OCI-LY3 (cell line): ENCODE measurements around the gene WDR37.

Experiments used
- H2AFZ ChIP-seq: fragments of 200-600, 300-600 bp; shearing (Covaris generic); 2 replicates; pipeline ENCODE4 v1.6.0; 2014; ENCODE audit warnings: antibody characterized with exemption, low read depth, low read length
- H3K27ac ChIP-seq: fragments of 200-600, 300-600 bp; sonication (generic); 2 replicates; pipeline ENCODE4 v1.5.1; 2014; ENCODE audit warnings: mild to moderate bottlenecking, low read length, moderate library complexity, mixed read lengths
- H3K27me3 ChIP-seq: fragments of 200-600, 300-600 bp; sonication (generic); 2 replicates; pipeline ENCODE4 v1.6.1; 2014; ENCODE audit warnings: low read depth, low read length, mixed read lengths
- H3K36me3 ChIP-seq: fragments of 200-600, 300-600 bp; sonication (generic); replicated peaks from 2 replicates; pipeline ENCODE3; 2014; ENCODE audit warnings: low read depth, low read length, mixed read lengths
- H3K4me1 ChIP-seq: fragments of 300-600, 200-600 bp; sonication (generic); 2 replicates; pipeline ENCODE4 v1.6.1; 2014; ENCODE audit warnings: low read length, mixed read lengths
- H3K4me2 ChIP-seq: fragments of 200-600, 300-600 bp; sonication (generic); 2 replicates; pipeline ENCODE4 v1.6.1; 2014; ENCODE audit warnings: low read length, mixed read lengths
- H3K4me3 ChIP-seq: fragments of 300-600, 200-600 bp; sonication (generic); 2 replicates; pipeline ENCODE4 v1.5.1; 2014; ENCODE audit warnings: antibody characterized with exemption, mild to moderate bottlenecking, low read length, moderate library complexity
- H3K79me2 ChIP-seq: fragments of 300-600, 200-600 bp; shearing (Covaris generic); 2 replicates; pipeline ENCODE4 v1.6.1; 2014; ENCODE audit warnings: mild to moderate bottlenecking, low read length, mixed read lengths
- H3K9ac ChIP-seq: fragments of 300-600, 200-600 bp; shearing (Covaris generic); 2 replicates; pipeline ENCODE4 v1.6.0; 2014; ENCODE audit warnings: mild to moderate bottlenecking, low read length, moderate library complexity
- H3K9me3 ChIP-seq: fragments of 200-600, 300-600 bp; shearing (Covaris generic); 2 replicates; pipeline ENCODE4 v1.6.1; 2014; ENCODE audit warnings: low read length, mixed read lengths; ENCODE audit not compliant: insufficient read depth
- H4K20me1 ChIP-seq: fragments of 200-600, 300-600 bp; sonication (generic); 2 replicates; pipeline ENCODE4 v1.6.1; 2016; ENCODE audit warnings: low read length, mixed read lengths; ENCODE audit not compliant: insufficient read depth
- EZH2phosphoT487 ChIP-seq: fragments of 200-600 bp; shearing (Covaris generic); IDR thresholded peaks from 2 replicates; pipeline ENCODE4 v1.6.1; 2018; ENCODE audit warnings: antibody characterized with exemption, mixed run types, low read depth
- TF ChIP-seq, protein P1 (sequence below): fragments of 200-600, 300-600 bp; sonication (generic); IDR thresholded peaks from 2 replicates; pipeline ENCODE4 v1.5.1; 2014; ENCODE audit warnings: antibody characterized with exemption, low read length, low read depth

WDR37 gene

DNA sequence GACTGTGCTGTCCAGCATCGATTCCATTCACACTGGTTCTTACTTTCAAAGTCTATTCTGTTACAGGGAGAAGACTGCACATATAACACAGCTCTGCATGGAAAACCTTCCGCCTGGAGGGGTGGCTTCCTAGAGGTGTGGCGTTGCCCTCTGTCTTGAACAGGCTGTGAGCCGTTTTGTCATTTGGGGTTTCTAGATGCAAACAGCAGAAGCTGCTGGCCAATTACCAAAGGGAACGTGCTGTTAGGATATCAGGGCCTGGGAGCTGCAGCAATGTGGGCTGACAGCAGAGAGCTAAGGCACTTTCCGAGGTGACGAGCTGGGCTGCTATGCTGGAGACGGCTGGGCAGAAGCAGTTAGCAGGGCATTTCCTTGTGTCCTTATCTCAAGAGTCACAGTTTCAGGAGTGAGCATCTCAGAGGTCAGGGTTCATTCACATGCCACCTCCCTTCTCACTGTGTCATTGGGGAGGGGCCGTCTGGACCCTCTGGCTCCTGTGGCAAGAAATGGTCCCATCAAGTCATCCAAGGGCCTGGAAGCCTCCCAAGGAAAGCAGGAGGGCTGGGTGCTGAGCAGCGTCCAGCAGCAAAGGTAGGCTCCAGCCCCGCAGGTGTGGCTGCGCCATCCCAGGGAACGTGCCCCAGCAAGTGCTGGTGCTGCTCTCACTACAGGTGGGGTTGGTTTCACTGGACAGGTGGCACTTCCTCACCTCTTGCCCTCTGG, 106.5 kb downstream of the WDR37 start:
- Histone ChIP-seq H3K4me2 (no peak overlapping the region), H3K79me2 (no peaks in the 10 kb centered on the region), H3K36me3 (no peaks in the 10 kb centered on the region), H3K27me3 (0 out of 2 replicates have a peak, but pooled peaks cover 8% of the 10 kb centered on the region), H2AFZ (no peak overlapping the region), H3K27ac (no peak overlapping the region), H3K4me3 (no peak overlapping the region), H4K20me1 (no peaks in the 10 kb centered on the region), H3K9me3 (no peaks in the 10 kb centered on the region), H3K9ac (no peak overlapping the region), H3K4me1 (peaks cover 12% of the 10 kb centered on the region)
- TF ChIP-seq EZH2phosphoT487 = no peak
- TF ChIP-seq, protein P1, sequence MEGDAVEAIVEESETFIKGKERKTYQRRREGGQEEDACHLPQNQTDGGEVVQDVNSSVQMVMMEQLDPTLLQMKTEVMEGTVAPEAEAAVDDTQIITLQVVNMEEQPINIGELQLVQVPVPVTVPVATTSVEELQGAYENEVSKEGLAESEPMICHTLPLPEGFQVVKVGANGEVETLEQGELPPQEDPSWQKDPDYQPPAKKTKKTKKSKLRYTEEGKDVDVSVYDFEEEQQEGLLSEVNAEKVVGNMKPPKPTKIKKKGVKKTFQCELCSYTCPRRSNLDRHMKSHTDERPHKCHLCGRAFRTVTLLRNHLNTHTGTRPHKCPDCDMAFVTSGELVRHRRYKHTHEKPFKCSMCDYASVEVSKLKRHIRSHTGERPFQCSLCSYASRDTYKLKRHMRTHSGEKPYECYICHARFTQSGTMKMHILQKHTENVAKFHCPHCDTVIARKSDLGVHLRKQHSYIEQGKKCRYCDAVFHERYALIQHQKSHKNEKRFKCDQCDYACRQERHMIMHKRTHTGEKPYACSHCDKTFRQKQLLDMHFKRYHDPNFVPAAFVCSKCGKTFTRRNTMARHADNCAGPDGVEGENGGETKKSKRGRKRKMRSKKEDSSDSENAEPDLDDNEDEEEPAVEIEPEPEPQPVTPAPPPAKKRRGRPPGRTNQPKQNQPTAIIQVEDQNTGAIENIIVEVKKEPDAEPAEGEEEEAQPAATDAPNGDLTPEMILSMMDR = no peak

DNA sequence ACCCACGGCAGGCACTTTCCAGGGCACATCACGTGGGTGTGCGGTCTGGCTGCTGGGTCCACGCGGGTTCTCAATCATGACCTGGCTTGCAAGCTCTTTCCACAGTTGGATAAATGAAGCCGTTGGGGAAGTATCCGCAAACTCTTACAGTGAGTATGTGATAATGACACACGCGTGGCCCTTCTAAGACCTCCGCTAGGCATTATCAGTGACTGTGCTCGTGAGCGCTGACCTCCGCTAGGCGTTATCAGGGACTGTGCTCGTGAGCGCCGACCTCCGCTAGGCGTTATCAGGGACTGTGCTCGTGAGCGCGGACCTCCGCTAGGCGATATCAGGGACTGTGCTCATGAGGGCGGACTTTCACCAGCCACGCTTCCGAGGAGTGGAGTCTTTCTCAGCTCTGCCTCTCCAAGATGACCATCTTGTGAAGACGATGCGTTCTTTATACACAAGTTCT, 107.0 kb downstream of the WDR37 start:
- Histone ChIP-seq H3K9me3 (no peaks in the 10 kb centered on the region), H4K20me1 (no peaks in the 10 kb centered on the region), H3K4me3 (no peak overlapping the region), H3K4me1 (peaks cover 12% of the 10 kb centered on the region), H3K9ac (no peak overlapping the region), H3K27ac (no peak overlapping the region), H3K79me2 (no peaks in the 10 kb centered on the region), H2AFZ (no peak overlapping the region), H3K27me3 (0 out of 2 replicates have a peak, but pooled peaks cover 8% of the 10 kb centered on the region), H3K4me2 (no peak overlapping the region), H3K36me3 (no peaks in the 10 kb centered on the region)
- no peak for TF ChIP-seq EZH2phosphoT487
- TF ChIP-seq, protein P1 = no peak

DNA sequence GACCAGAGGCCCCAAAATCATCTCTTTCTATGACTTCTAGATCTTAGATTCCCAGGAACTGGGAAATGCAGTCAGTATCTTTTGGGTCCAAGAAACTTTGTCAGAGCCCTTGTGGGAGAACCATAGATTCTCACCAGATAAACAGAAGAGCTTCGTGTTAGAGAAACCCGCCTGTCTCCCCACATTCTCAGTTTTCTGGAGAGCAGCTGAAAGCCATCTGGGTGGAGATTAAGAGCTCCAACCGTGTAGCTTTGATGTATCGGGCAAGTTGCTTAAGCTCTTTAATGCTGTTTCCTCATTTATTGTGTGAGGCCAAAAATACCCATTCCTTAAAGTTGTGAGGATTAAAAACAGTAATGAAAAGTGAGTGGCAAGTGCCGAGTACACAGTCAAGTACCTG, 107.6 kb downstream of the WDR37 start:
- H3K27me3 ChIP-seq = 0 out of 2 replicates have a peak, but pooled peaks cover 8% of the 10 kb centered on the region
- no peak overlapping the region for H3K9ac ChIP-seq
- no peak overlapping the region for H3K4me3 ChIP-seq
- no peaks in the 10 kb centered on the region for H3K79me2 ChIP-seq
- H2AFZ ChIP-seq = no peak overlapping the region
- no peaks in the 10 kb centered on the region for H3K9me3 ChIP-seq
- H3K27ac ChIP-seq = no peak overlapping the region
- H3K36me3 ChIP-seq = no peaks in the 10 kb centered on the region
- TF ChIP-seq, protein P1 = no peak
- peaks cover 12% of the 10 kb centered on the region for H3K4me1 ChIP-seq
- no peaks in the 10 kb centered on the region for H4K20me1 ChIP-seq
- H3K4me2 ChIP-seq = no peak overlapping the region

DNA sequence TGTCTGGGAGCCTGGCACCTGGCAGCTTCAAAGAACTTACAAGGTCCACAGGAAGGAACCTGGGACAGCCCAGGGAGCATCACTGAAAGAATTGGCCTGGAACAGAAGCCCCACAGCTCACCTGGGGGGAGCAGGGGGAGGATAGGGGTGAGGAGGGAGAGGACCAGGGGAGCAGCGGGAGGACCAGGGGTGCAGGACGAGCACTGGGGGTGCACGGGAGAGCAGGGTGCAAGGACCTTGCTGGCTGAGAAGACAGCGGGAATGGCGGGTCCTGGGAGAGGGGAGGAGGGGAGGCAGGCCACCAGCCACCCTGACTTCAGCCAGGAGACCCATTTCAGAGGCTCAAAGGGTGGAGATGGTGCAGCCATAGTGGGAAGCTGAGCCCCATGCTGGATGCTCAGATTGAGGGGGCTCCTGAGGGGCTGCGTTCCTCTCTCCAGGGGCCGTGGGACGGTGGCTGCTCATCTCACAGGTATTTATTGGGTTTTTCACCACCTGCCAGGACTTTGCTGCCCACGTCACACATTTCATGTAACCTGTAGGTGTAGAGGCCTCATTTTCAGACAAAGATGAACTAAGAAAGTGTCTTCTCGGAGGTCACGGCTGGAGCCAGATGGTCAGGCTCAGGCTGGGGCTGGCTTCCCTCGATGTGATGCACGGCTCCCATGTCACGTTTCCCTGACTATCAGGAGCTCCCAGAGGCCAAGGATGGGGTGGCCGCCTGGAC, 110.1 kb downstream of the WDR37 start:
- H3K4me2 ChIP-seq = no peak overlapping the region
- H4K20me1 ChIP-seq = no peaks in the 10 kb centered on the region
- no peak overlapping the region for H3K27ac ChIP-seq
- H3K9ac ChIP-seq = no peak overlapping the region
- H3K79me2 ChIP-seq = no peaks in the 10 kb centered on the region
- H2AFZ ChIP-seq = no peak overlapping the region
- H3K27me3 ChIP-seq = 0 out of 2 replicates have a peak, but pooled peaks cover 8% of the 10 kb centered on the region
- H3K4me1 ChIP-seq = peaks cover 6% of the 10 kb centered on the region
- no peak overlapping the region for H3K4me3 ChIP-seq
- H3K9me3 ChIP-seq = no peaks in the 10 kb centered on the region
- TF ChIP-seq EZH2phosphoT487 = no peak
- TF ChIP-seq, protein P1 = no peak
- no peaks in the 10 kb centered on the region for H3K36me3 ChIP-seq
